Activated naive CD4-positive, alpha-beta T cell treated with anti-CD3 and anti-CD28 coated beads for 36 hours (primary cell): ENCODE data around the gene GDF10. TPM values are rescaled to one million over a fixed set of nuclear protein-coding genes. Genes with fewer than 3 reads are reported as not detected.

ENCODE experiments used
- CTCF ChIA-PET: fragments of 350-600 bp; sonication (Branson Sonifier 250); formaldehyde crosslinking; loops from one replicate; lab custom pipeline; 2021; ENCODE audit warnings: antibody characterized with exemption; lab: Charles Lee
- DNase-seq: peaks from one replicate; pipeline ENCODE4 v3.0.0-alpha.2; 2020
- H3K27ac Mint-ChIP-seq: one replicate; pipeline ENCODE4 v1.8.0; 2021; ENCODE audit warnings: mild to moderate bottlenecking, mixed read lengths
- H3K27me3 Mint-ChIP-seq: one replicate; pipeline ENCODE4 v1.8.0; 2021; ENCODE audit warnings: low read depth, mixed read lengths
- H3K36me3 Mint-ChIP-seq: one replicate; pipeline ENCODE4 v1.8.0; 2021; ENCODE audit warnings: low read depth, mixed read lengths
- H3K4me1 Mint-ChIP-seq: one replicate; pipeline ENCODE4 v1.8.0; 2021; ENCODE audit warnings: low read depth, mixed read lengths
- H3K4me3 Mint-ChIP-seq: one replicate; pipeline ENCODE4 v1.8.0; 2021; ENCODE audit warnings: mild to moderate bottlenecking, moderate library complexity, mixed read lengths
- H3K9me3 Mint-ChIP-seq: one replicate; pipeline ENCODE4 v1.8.0; 2021; ENCODE audit warnings: mixed read lengths
- intact Hi-C: fragments of 100-400 bp; cut with micrococcal nuclease; formaldehyde crosslinking; loops from one replicate; pipeline ENCODE4 v1.15.1; 2023
- total RNA-seq, 2 experiments: library from RNA; stranded (reverse); gene quantifications; one replicate each; pipeline ENCODE4 v1.2.3, GENCODE V29; 2021

GDF10 gene
- total RNA-seq, 2 experiments from 2014 or later = 0.12 to 0.19 TPM

DNA sequence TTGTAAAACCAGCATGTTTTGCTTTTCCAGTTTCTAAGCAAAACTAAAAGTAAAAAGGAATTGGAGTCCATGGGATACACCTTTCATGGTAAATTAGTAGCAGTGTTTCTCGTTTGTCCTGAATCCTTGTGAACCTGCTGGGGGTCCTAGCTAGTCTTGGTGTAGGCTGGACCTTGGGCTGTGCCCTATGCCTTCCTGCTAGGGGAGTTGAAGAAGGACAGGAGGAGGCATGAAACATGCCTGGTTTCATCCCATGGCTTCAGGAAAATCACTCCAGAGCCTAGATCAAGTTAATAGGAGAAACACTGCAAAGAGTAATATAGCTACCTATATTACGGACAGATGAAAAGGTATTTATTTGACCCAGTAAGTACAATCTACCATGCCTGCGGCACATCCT lies 41.1 kb upstream of the GDF10 start:
- intact Hi-C loops = loop anchor here (10.0 kb wide), 1 partner anchor 1046 kb away; the partner anchor contains the start of gene MAPK8
- Mint-ChIP-seq H3K27ac (peak overlapping the region; percentile 20), H3K9me3 (no peaks in the 10 kb centered on the region), H3K27me3 (no peaks in the 10 kb centered on the region), H3K36me3 (peaks cover 2% of the 10 kb centered on the region), H3K4me1 (peaks cover 91% of the 10 kb centered on the region), H3K4me3 (no peak overlapping the region)
- no peak for DNase-seq
- CTCF ChIA-PET = interaction anchor here (1.2 to 2.8 kb wide), 3 partner anchors 48 to 211 kb away, joined by 4 to 11 read pairs (median 5); no protein-coding TSS in a partner anchor

DNA sequence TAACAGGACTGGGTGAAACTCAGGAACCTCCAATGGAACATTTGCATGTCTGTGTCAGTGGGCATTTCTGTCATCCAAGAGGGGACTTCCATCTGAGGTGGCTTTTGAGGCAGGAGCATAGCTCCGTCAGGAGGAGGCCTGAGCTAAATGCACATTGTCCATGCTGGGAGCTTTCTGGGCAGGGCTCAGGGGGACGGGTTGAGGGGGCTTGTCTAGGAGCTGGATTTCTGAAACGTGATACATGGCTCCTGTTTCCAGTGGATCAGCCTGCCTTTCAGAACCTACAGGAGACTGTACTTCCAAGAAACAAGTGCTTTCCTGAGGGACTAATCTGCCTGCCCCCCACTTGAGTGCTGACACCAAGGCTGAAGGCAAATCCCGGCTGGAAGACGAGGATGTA lies 40.5 kb upstream of the GDF10 start:
- Mint-ChIP-seq H3K27ac (peak overlapping the region; percentile 98), H3K36me3 (peaks cover 2% of the 10 kb centered on the region), H3K9me3 (no peaks in the 10 kb centered on the region), H3K27me3 (no peaks in the 10 kb centered on the region), H3K4me3 (no peak overlapping the region), H3K4me1 (peaks cover 94% of the 10 kb centered on the region)
- CTCF ChIA-PET = interaction anchor here (0.7 to 2.8 kb wide), 7 partner anchors 8 to 212 kb away, joined by 3 to 11 read pairs (median 5); no protein-coding TSS in a partner anchor
- no peak for DNase-seq
- intact Hi-C loops = loop anchor here (10.0 kb wide), 1 partner anchor 1045 kb away; the partner anchor contains the start of gene MAPK8

DNA sequence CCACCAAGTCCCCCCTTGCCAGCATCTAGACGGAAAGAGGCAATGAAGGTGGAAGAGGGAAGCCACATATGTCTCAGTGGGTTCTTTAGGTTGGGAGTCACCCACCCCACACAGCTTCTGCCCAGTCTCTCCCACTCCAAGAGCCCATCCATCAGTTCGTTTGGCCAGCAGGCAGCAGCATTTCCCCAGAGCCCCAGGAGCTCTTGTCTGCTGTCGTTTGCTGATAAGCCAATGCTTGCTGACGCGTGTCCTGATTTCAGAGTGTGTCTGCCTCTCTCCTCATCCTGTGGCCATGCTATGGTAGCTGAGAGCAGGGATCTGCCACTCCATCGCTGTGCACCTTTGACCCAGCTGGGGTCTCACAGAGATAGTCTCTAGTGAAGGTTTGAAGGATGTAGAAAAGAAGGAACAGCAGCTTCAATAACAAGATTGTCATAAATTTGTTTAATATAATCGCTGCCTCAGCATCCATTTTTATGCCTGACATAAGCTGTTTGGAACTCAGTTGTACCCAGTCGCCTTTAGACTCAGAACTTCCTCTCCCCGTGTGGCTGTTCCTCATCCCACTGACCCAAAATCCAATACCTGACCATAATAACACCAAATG lies 39.4 kb upstream of the GDF10 start:
- peak; percentile 71 for DNase-seq
- no peaks in the 10 kb centered on the region for H3K9me3 Mint-ChIP-seq
- intact Hi-C loops = loop anchor here (1.0 to 2.0 kb wide), 4 partner anchors 10 to 214 kb away; no protein-coding TSS in a partner anchor
- H3K4me1 Mint-ChIP-seq = peaks cover 94% of the 10 kb centered on the region
- peaks cover 4% of the 10 kb centered on the region for H3K36me3 Mint-ChIP-seq
- H3K27ac Mint-ChIP-seq = peak overlapping the region; percentile 98
- CTCF ChIA-PET = interaction anchor here (0.8 to 2.8 kb wide), 13 partner anchors 9 to 213 kb away, joined by 3 to 11 read pairs (median 3); no protein-coding TSS in a partner anchor
- peak overlapping the region; percentile 41 for H3K4me3 Mint-ChIP-seq
- H3K27me3 Mint-ChIP-seq = no peaks in the 10 kb centered on the region

DNA sequence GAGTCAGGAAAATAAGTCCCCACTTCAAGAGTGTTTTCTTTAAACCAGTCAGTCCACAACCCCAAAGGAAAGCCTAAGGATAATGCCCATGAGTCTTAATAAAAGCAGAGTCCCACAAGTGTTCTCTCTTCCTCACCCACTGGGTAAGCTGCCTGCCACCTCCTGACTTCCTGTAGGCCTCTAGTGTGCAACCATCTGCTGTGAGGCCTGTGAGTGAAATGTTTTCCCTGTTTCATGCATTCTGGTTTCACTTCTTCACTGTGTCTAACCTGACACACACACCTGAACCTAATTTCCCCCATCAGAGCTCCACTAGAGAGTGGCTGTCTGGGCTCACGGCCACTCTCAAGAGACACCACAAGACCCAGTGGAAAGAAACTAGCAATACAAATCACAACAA lies 38.9 kb upstream of the GDF10 start:
- Mint-ChIP-seq H3K9me3 (peaks cover 4% of the 10 kb centered on the region), H3K4me3 (peak overlapping the region; percentile 41), H3K27me3 (no peaks in the 10 kb centered on the region), H3K27ac (peak overlapping the region; percentile 98), H3K36me3 (peaks cover 9% of the 10 kb centered on the region), H3K4me1 (peaks cover 94% of the 10 kb centered on the region)
- CTCF ChIA-PET = interaction anchor here (1.1 to 2.8 kb wide), 9 partner anchors 8 to 213 kb away, joined by 3 to 11 read pairs (median 4); no protein-coding TSS in a partner anchor
- intact Hi-C loops = loop anchor here (1.0 to 2.0 kb wide), 3 partner anchors 9 to 214 kb away; no protein-coding TSS in a partner anchor
- DNase-seq = peak; percentile 71

DNA sequence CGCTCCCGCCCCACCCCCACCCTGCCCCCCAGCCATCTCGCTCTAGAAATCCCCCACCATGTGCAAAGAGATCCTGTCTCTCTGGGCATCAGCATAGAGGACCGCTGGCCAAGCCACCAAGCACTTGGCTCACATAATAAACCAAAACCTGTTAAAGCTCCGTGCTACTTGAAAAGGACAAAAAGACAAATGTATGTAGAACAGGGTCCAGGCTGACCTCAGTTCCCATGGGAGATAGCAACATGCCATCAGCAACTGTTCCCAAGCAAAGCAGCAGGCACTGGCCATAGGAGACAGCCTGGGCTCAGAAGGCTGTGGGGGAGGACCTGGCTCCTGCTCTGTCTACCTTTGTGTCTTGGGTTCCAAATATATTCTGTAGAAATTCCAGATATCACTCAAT lies 38.4 kb upstream of the GDF10 start:
- peaks cover 5% of the 10 kb centered on the region for H3K9me3 Mint-ChIP-seq
- intact Hi-C loops = loop anchor here (1.0 to 2.0 kb wide), 3 partner anchors 9 to 215 kb away; no protein-coding TSS in a partner anchor
- H3K27me3 Mint-ChIP-seq = no peaks in the 10 kb centered on the region
- H3K4me3 Mint-ChIP-seq = peak overlapping the region; percentile 41
- peaks cover 9% of the 10 kb centered on the region for H3K36me3 Mint-ChIP-seq
- peaks cover 93% of the 10 kb centered on the region for H3K4me1 Mint-ChIP-seq
- peak overlapping the region; percentile 98 for H3K27ac Mint-ChIP-seq
- CTCF ChIA-PET = interaction anchor here (1.3 to 2.8 kb wide), 4 partner anchors 25 to 54 kb away, joined by 3 to 11 read pairs (median 6); no protein-coding TSS in a partner anchor
- DNase-seq = no peak

DNA sequence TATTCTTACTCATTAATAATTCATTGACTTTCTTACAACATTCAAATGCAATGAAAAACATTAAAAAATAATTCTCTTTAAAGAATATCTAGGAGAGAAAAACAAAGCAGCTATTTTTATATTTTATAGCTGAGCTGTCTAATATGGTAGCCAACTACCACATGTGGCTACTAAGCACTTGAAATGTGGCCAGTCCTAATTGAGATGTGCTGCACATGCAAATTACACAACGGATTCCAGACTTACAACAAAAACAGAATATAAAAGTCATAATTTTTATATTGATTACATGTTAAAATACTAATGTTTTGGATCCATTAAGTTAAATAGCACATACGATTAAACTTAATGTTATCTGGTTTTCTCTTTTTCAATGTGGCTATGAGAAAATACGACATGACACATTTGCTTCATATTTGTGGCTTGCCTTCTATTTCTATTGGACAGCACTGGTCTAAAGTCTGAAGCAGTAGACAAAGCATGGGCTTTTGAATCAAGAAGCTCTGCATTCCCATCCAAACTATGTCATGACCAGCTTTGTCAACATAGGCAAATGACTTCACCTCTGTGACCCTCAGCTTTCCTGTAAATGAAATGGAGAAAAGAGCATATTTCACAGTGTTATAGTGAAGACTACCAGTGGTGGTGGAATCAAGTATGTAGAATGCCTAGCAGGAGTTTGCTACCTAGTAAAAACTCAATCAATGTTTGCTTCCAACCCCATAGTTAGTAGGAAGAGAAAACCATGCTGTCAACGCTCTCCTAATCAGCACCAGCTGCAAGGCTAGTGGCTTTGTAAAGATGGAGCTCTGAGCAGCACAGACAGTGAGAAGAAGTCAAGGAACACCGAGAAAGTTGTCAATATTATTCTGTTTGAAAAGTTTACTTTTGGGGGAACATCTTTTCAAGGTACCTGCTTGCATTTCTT lies 37.1 kb upstream of the GDF10 start:
- intact Hi-C loops = no loop called here
- Mint-ChIP-seq H3K27me3 (no peaks in the 10 kb centered on the region), H3K4me3 (no peak overlapping the region), H3K27ac (no peak overlapping the region), H3K36me3 (peaks cover 10% of the 10 kb centered on the region), H3K4me1 (peaks cover 88% of the 10 kb centered on the region), H3K9me3 (peaks cover 5% of the 10 kb centered on the region)
- no peak for DNase-seq
- CTCF ChIA-PET = interaction anchor here (1.0 kb wide), 1 partner anchor 216 kb away, joined by 3 read pairs; no protein-coding TSS in a partner anchor

DNA sequence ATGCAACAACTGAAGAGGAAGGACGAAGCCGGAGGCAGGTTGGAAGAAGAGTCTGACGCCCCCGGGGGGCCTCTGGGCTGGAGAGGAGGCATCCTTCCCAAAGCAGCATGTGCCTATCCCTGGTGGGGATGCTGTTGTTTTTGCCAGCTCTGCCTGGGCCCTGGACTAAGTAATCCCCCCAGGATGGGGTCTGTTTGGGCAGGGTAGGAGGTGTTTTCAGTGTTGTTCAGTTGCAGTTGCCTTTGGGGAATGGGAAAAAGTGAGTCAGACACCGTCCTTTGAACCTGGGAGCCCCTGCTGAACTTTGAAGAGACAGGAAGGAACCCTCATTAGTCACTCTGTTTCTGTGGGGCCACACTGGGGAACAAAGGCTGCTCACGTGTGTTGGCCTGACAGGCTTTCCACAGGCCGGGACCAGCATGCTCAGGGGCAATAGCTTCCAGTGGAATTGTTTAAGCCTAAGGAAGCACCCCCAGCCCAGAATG lies 35.2 kb upstream of the GDF10 start:
- CTCF ChIA-PET = no interaction called here
- Mint-ChIP-seq H3K36me3 (peaks cover 10% of the 10 kb centered on the region), H3K4me3 (peak overlapping the region; percentile 17), H3K27ac (peak overlapping the region; percentile 92), H3K4me1 (peaks cover 81% of the 10 kb centered on the region), H3K9me3 (peaks cover 5% of the 10 kb centered on the region), H3K27me3 (no peaks in the 10 kb centered on the region)
- peak; percentile 91 for DNase-seq
- intact Hi-C loops = loop anchor here (1.0 kb wide), 1 partner anchor 8 kb away; no protein-coding TSS in a partner anchor

DNA sequence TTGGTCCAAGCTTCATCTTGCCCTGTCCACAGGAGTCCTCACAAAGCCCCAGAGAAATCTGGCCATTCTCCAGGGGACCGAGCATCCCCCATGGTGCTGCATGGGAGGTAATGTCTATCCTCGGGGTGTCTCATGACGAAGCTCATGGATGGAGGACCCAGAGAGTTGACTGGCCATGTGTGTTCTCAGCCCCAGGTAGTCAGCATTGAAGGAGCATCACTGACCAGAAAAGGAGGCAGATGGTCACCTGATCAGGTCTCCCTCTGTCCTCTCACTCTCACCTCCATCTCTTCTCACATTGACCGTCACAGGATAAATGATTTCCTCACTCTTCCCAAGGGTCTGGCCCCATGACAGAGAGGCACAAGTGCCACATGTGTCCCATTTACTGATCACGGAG lies 33.4 kb upstream of the GDF10 start:
- intact Hi-C loops = no loop called here
- CTCF ChIA-PET = interaction anchor here (1.2 kb wide), 1 partner anchor 219 kb away, joined by 4 read pairs; no protein-coding TSS in a partner anchor

DNA sequence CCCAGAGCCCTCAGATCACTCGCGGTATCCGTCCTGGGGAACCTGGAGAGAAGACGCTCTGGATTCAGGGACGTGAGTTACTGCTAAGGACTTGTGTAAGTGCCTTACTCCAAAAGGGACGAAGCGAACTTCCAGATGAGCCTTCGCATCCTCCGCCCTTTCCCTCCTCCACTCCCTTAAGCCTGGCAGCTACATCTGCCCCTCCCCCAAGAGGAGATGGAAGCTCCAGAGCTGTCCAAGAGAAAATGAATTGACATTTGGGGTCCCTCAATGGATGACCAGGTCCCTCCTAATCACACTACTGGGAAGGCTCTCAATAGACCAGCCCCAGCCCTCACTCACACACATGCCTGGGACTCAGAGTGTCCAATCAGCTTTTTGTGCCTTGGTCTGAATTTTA lies 31.3 kb upstream of the GDF10 start:
- Mint-ChIP-seq H3K36me3 (peaks cover 10% of the 10 kb centered on the region), H3K4me3 (no peak overlapping the region), H3K27ac (no peak overlapping the region), H3K27me3 (no peaks in the 10 kb centered on the region), H3K4me1 (peaks cover 57% of the 10 kb centered on the region), H3K9me3 (peaks cover 5% of the 10 kb centered on the region)
- intact Hi-C loops = no loop called here
- DNase-seq = no peak
- CTCF ChIA-PET = interaction anchor here (1.0 to 1.2 kb wide), 2 partner anchors 8 to 103 kb away, joined by 3 to 4 read pairs; no protein-coding TSS in a partner anchor

More for the DNA sequence above, 33.4 kb upstream of the GDF10 start:
- DNase-seq = no peak
- Mint-ChIP-seq H3K4me3 (no peak overlapping the region), H3K27ac (peak overlapping the region; percentile 42), H3K9me3 (peaks cover 5% of the 10 kb centered on the region), H3K4me1 (peaks cover 73% of the 10 kb centered on the region), H3K36me3 (peaks cover 10% of the 10 kb centered on the region), H3K27me3 (no peaks in the 10 kb centered on the region)

DNA sequence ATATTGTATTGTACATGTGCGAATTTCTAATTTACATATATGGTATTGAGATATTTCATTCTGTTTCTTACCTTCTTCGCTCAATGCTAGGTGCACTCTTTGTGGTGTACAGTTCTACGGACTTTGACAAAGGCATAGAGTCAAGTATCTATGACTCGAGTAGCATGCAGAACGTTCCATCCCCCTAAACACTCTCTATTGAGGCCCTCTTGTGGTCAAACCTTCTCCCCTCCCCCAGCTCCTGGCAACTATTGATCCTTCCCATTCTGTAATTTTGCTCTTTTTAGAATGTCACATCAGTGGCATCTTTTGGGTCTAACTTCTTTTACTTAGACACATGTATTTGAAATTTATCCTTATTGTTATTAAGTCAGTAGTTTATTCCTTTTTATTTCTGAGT lies 30.7 kb upstream of the GDF10 start:
- Mint-ChIP-seq H3K36me3 (peaks cover 10% of the 10 kb centered on the region), H3K9me3 (peaks cover 5% of the 10 kb centered on the region), H3K27me3 (no peaks in the 10 kb centered on the region), H3K4me3 (no peak overlapping the region), H3K27ac (no peak overlapping the region), H3K4me1 (peaks cover 51% of the 10 kb centered on the region)
- DNase-seq = no peak
- CTCF ChIA-PET = interaction anchor here (1.0 to 1.2 kb wide), 2 partner anchors 9 to 103 kb away, joined by 3 to 4 read pairs; no protein-coding TSS in a partner anchor
- intact Hi-C loops = no loop called here

DNA sequence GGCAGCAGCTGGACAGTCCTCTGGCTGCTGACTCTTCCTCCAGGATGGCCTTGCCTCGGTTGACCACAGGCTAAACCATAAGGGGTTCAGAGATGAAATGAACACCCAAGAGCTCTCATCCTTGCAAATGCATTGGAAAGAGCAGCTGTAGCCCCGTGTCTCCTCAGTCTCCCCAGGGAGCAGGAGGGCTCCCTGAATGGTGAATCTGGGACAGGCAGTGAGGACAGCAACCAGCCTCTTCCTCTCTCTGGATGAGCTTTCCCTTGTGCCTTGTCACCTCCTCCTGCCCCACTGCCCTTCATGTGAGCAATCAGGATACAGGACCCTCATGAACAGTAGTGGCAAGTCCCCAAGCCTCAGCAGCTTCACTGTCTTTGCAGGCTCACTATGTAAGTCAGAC lies 23.9 kb upstream of the GDF10 start:
- H3K27me3 Mint-ChIP-seq = no peaks in the 10 kb centered on the region
- intact Hi-C loops = no loop called here
- no peak overlapping the region for H3K4me3 Mint-ChIP-seq
- H3K4me1 Mint-ChIP-seq = peaks cover 29% of the 10 kb centered on the region
- H3K27ac Mint-ChIP-seq = peak overlapping the region; percentile 14
- H3K36me3 Mint-ChIP-seq = no peaks in the 10 kb centered on the region
- no peaks in the 10 kb centered on the region for H3K9me3 Mint-ChIP-seq
- CTCF ChIA-PET = interaction anchor here (1.1 to 1.4 kb wide), 2 partner anchors 22 to 37 kb away, joined by 3 to 4 read pairs; no protein-coding TSS in a partner anchor
- no peak for DNase-seq
